H4 (cell line): ENCODE data around the gene TUT1. TPM values are rescaled to one million over a fixed set of nuclear protein-coding genes. Genes with fewer than 3 reads are reported as not detected.
"Not testable (repeated sequence)": the region's sequence is repeated elsewhere in the genome, so short reads cannot be mapped to it uniquely, and the experiment has no call there.

Experiments
- DNase-seq: peaks from one replicate; pipeline ENCODE4 v3.0.0-alpha.2; 2015; ENCODE audit warnings: low spot score
- total RNA-seq: library from RNA; depleted of rRNA; stranded (reverse); fragments of >200 nt; shearing (Covaris generic); gene quantifications from 2 replicates; pipeline ENCODE4 v1.2.3, GENCODE V29; 2014

The TUT1 gene
- total RNA-seq, 1 experiment from 2014 or later, result 2.3 TPM

- no peak for DNase-seq
Measured at GRCh38 chr11:62577046-62577714, 14.1 kb downstream of the TUT1 start.

GRCh38 chr11:62575837-62576236, 15.5 kb downstream of the TUT1 start:
- no peak for DNase-seq

GRCh38 chr11:62575156-62575555, 16.2 kb downstream of the TUT1 start:
- DNase-seq, result no peak

- DNase-seq, result no peak
Measured at GRCh38 chr11:62574363-62575071, 16.8 kb downstream of the TUT1 start.

- DNase-seq, result peak; percentile 99
Measured at GRCh38 chr11:62573592-62574362, 17.5 kb downstream of the TUT1 start, which contains the start of gene EEF1G. EEF1G (minus strand) TSS chr11:62573891; CDS start chr11:62573842, 49 bp downstream.

GRCh38 chr11:62573006-62573591, 18.2 kb downstream of the TUT1 start:
- no peak for DNase-seq

- DNase-seq, result no peak
Measured at GRCh38 chr11:62572431-62572830, 18.9 kb downstream of the TUT1 start.

GRCh38 chr11:62571493-62571892, 19.8 kb downstream of the TUT1 start:
- DNase-seq, result not testable (repeated sequence)

GRCh38 chr11:62570903-62571302, 20.4 kb downstream of the TUT1 start:
- not testable (repeated sequence) for DNase-seq

- DNase-seq, result no peak
Measured at GRCh38 chr11:62569611-62570010, 21.7 kb downstream of the TUT1 start.

- DNase-seq, result no peak
Measured at GRCh38 chr11:62567018-62567633, 24.2 kb downstream of the TUT1 start.

GRCh38 chr11:62566247-62566646, 25.1 kb downstream of the TUT1 start:
- DNase-seq, result no peak

GRCh38 chr11:62565100-62565802, 26.1 kb downstream of the TUT1 start:
- no peak for DNase-seq

GRCh38 chr11:62561677-62562230, 29.6 kb downstream of the TUT1 start:
- DNase-seq, result not testable (repeated sequence)

GRCh38 chr11:62560566-62561103, 30.7 kb downstream of the TUT1 start:
- DNase-seq, result peak; percentile 96

- not testable (repeated sequence) for DNase-seq
Measured at GRCh38 chr11:62559626-62560025, 31.7 kb downstream of the TUT1 start.

- DNase-seq, result no peak
Measured at GRCh38 chr11:62559204-62559603, 32.1 kb downstream of the TUT1 start.

- DNase-seq, result no peak
Measured at GRCh38 chr11:62558669-62559068, 32.7 kb downstream of the TUT1 start.

- peak; percentile 67 for DNase-seq
Measured at GRCh38 chr11:62556875-62557631, 34.3 kb downstream of the TUT1 start.
